ENCODE results near the gene DHX36. TPM values are rescaled to one million over a fixed set of nuclear protein-coding genes. Genes with fewer than 3 reads are reported as not detected.

Gene DHX36, protein sequence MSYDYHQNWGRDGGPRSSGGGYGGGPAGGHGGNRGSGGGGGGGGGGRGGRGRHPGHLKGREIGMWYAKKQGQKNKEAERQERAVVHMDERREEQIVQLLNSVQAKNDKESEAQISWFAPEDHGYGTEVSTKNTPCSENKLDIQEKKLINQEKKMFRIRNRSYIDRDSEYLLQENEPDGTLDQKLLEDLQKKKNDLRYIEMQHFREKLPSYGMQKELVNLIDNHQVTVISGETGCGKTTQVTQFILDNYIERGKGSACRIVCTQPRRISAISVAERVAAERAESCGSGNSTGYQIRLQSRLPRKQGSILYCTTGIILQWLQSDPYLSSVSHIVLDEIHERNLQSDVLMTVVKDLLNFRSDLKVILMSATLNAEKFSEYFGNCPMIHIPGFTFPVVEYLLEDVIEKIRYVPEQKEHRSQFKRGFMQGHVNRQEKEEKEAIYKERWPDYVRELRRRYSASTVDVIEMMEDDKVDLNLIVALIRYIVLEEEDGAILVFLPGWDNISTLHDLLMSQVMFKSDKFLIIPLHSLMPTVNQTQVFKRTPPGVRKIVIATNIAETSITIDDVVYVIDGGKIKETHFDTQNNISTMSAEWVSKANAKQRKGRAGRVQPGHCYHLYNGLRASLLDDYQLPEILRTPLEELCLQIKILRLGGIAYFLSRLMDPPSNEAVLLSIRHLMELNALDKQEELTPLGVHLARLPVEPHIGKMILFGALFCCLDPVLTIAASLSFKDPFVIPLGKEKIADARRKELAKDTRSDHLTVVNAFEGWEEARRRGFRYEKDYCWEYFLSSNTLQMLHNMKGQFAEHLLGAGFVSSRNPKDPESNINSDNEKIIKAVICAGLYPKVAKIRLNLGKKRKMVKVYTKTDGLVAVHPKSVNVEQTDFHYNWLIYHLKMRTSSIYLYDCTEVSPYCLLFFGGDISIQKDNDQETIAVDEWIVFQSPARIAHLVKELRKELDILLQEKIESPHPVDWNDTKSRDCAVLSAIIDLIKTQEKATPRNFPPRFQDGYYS
- 108 and 121 TPM in 2 replicates for total RNA-seq (2021)
- Bru-seq, nascent RNA = percentile 96 among the genes with signal in this experiment
- percentile 93 among the genes with signal in this experiment for BruChase-seq, experiment 1, labeled RNA remaining after a 2-hour chase
- percentile 90 among the genes with signal in this experiment for BruChase-seq, experiment 2, labeled RNA remaining after a 6-hour chase
- long read RNA-seq, full-length matches to known transcripts = 50 of 60 reads
- long read RNA-seq, partial matches to known transcripts = 5 of 60 reads
- long read RNA-seq, other reads (novel, unspliced or antisense) = 5 of 60 reads

GRCh38 chr3:154323891-154324738 is at the start of gene DHX36:
DHX36 (minus strand) TSS chr3:154324487; CDS start chr3:154324416, 71 bp downstream.
- peak within 1 kb of the TSS; percentile 93 for H3K27ac ChIP-seq (ENCODE audit: low read depth, low read length, poor library complexity, severe bottlenecking)
- DNase-seq (ENCODE audit: low spot score) = peak; percentile 94
- CTCF ChIA-PET = no interaction called here

GRCh38 chr3:154367221-154367620 is 42.9 kb upstream of the DHX36 start:
- CTCF ChIA-PET = no interaction called here
- DNase-seq (ENCODE audit: low spot score) = no peak
- Histone ChIP-seq H3K36me3 (ENCODE audit: insufficient read depth, low read length, poor library complexity, severe bottlenecking) (no peaks in the 10 kb centered on the region), H3K27me3 (replicated peaks; ENCODE audit: insufficient read depth, low read depth, low read length, poor library complexity) (no peaks in the 10 kb centered on the region), H3K27ac (ENCODE audit: low read depth, low read length, poor library complexity, severe bottlenecking) (no peak overlapping the region), H3K4me3 (ENCODE audit: low read depth, low read length, poor library complexity, severe bottlenecking) (no peak overlapping the region), H3K4me1 (ENCODE audit: insufficient read depth, low read length, poor library complexity, severe bottlenecking) (no peaks in the 10 kb centered on the region), H3K9me3 (ENCODE audit: low read depth, low read length, poor library complexity, severe bottlenecking) (no peaks in the 10 kb centered on the region)
- POLR2A ChIA-PET (ENCODE audit: low non-redundant PET) = no interaction called here
- TF ChIP-seq EZH2 (IDR thresholded peaks at IDR 0.05; ENCODE audit: borderline replicate concordance, low read depth, low read length, poor library complexity, severe bottlenecking) (no peak), CTCF (conservative IDR thresholded peaks at IDR 0.05; ENCODE audit: low read depth, low read length) (no peak)
- intact Hi-C loops (cut with micrococcal nuclease; ENCODE audit: unreplicated experiment) = no loop called here
- no TSS peak for BruUV-seq (replicated peaks)

More at GRCh38 chr3:154323891-154324738, at the start of gene DHX36:
- H3K4me3 ChIP-seq (ENCODE audit: low read depth, low read length, poor library complexity, severe bottlenecking) = peak within 1 kb of the TSS; percentile 76
- intact Hi-C loops (cut with micrococcal nuclease; ENCODE audit: unreplicated experiment) = no loop called here
- no peaks in the 10 kb centered on the region for H3K27me3 ChIP-seq (replicated peaks; ENCODE audit: insufficient read depth, low read depth, low read length, poor library complexity)
- H3K4me1 ChIP-seq (ENCODE audit: insufficient read depth, low read length, poor library complexity, severe bottlenecking) = no peaks in the 10 kb centered on the region
- H3K9me3 ChIP-seq (ENCODE audit: low read depth, low read length, poor library complexity, severe bottlenecking) = no peaks in the 10 kb centered on the region
- TF ChIP-seq EZH2 (IDR thresholded peaks at IDR 0.05; ENCODE audit: borderline replicate concordance, low read depth, low read length, poor library complexity, severe bottlenecking) (no peak), CTCF (conservative IDR thresholded peaks at IDR 0.05; ENCODE audit: low read depth, low read length) (no peak)
- H3K36me3 ChIP-seq (ENCODE audit: insufficient read depth, low read length, poor library complexity, severe bottlenecking) = no peaks in the 10 kb centered on the region
- POLR2A ChIA-PET (ENCODE audit: low non-redundant PET) = no interaction called here
- BruUV-seq (replicated peaks) = TSS peak; percentile 62
